ENCODE measurements around the gene SLC27A1. TPM values are rescaled to one million over a fixed set of nuclear protein-coding genes. Genes with fewer than 3 reads are reported as not detected.
A peak's percentile ranks its signal among the peaks of the same experiment; 100 is the strongest.
"Not testable (repeated sequence)": the region's sequence is repeated elsewhere in the genome, so short reads cannot be mapped to it uniquely, and the experiment has no call there.

The SLC27A1 gene
- total and polyA plus RNA-seq, 7 experiments from 2014 or later = 3.1 to 15.1 (median 10.5) TPM

GRCh38 chr19:17490411-17490810, 20.1 kb downstream of the SLC27A1 start:
- Histone ChIP-seq H3K27me3 (ENCODE audit: control insufficient read depth in 2 of 2, insufficient read depth in 2 of 2, low read length in 2 of 2) (no peaks in the 10 kb centered on the region), H3K27ac (ENCODE audit: low read depth, low read length) (peak overlapping the region; percentile 6), H3K36me3 (ENCODE audit: control insufficient read depth in 2 of 3, insufficient read depth in 3 of 3, low read length in 3 of 3) (no peaks in the 10 kb centered on the region), H3K4me3 (ENCODE audit: low read length) (no peak overlapping the region), H3K9me3 (ENCODE audit: control insufficient read depth in 2 of 3, low read length in 3 of 3) (no peaks in the 10 kb centered on the region), H3K4me1 (ENCODE audit: control insufficient read depth in 2 of 2, insufficient read depth in 2 of 2, low read length in 2 of 2) (peaks cover 26 to 39% of the 10 kb centered on the region in 2 donors)
- ChIA-PET CTCF (interaction anchor here (1.0 kb wide), 1 partner anchor 59 kb away, joined by 6 read pairs; no protein-coding TSS in a partner anchor), POLR2A (no interaction called here)
- peak in 7 of 9 donors; percentile 50 to 71 (median 60) for DNase-seq
- intact Hi-C loops (cut with micrococcal nuclease) = no loop called here
- Mint-ChIP-seq H3K4me3 (peak overlapping the region in 7 of 10 donors; percentile 6 to 48 (median 25)), H3K27ac (peak overlapping the region; percentile 58 to 90 (median 85)), H3K4me1 (peaks cover 15 to 42% (median 38%) of the 10 kb centered on the region in 7 donors), H3K27me3 (no peaks in the 10 kb centered on the region), H3K36me3 (peaks cover 0 to 3% (median 0%) of the 10 kb centered on the region in 5 donors), H3K9me3 (no peaks in the 10 kb centered on the region)
- ATAC-seq = peak; percentile 65

GRCh38 chr19:17491287-17491686, 21.0 kb downstream of the SLC27A1 start:
- no peak for DNase-seq
- POLR2A ChIA-PET = no interaction called here
- Mint-ChIP-seq H3K27me3 (no peaks in the 10 kb centered on the region), H3K4me1 (peaks cover 20 to 50% (median 46%) of the 10 kb centered on the region in 7 donors), H3K27ac (peak overlapping the region in 7 of 9 donors; percentile 81 to 90 (median 85)), H3K4me3 (peak overlapping the region in 3 of 10 donors; percentile 18 to 48 (median 40)), H3K36me3 (peaks cover 0 to 3% (median 0%) of the 10 kb centered on the region in 5 donors), H3K9me3 (no peaks in the 10 kb centered on the region)
- CTCF ChIA-PET = no interaction called here
- intact Hi-C loops (cut with micrococcal nuclease) = no loop called here
- Histone ChIP-seq H3K27me3 (ENCODE audit: control insufficient read depth in 2 of 2, insufficient read depth in 2 of 2, low read length in 2 of 2) (no peaks in the 10 kb centered on the region), H3K4me3 (ENCODE audit: low read length) (no peak overlapping the region), H3K36me3 (ENCODE audit: control insufficient read depth in 2 of 3, insufficient read depth in 3 of 3, low read length in 3 of 3) (no peaks in the 10 kb centered on the region), H3K4me1 (ENCODE audit: control insufficient read depth in 2 of 2, insufficient read depth in 2 of 2, low read length in 2 of 2) (peaks cover 29 to 43% of the 10 kb centered on the region in 2 donors), H3K27ac (ENCODE audit: low read depth, low read length) (peak overlapping the region; percentile 49), H3K9me3 (ENCODE audit: control insufficient read depth in 2 of 3, low read length in 3 of 3) (no peaks in the 10 kb centered on the region)
- ATAC-seq = no peak

- H3K27ac ChIP-seq (ENCODE audit: low read depth, low read length) = no peak overlapping the region
- H3K4me1 ChIP-seq (ENCODE audit: control insufficient read depth in 2 of 2, insufficient read depth in 2 of 2, low read length in 2 of 2) = peaks cover 8 to 20% of the 10 kb centered on the region in 2 donors
- H3K4me3 Mint-ChIP-seq = peak overlapping the region in 3 of 10 donors; percentile 11 to 46 (median 26)
- peak overlapping the region in 3 of 9 donors; percentile 51 to 72 (median 53) for H3K27ac Mint-ChIP-seq
- no peaks in the 10 kb centered on the region for H3K9me3 ChIP-seq (ENCODE audit: control insufficient read depth in 2 of 3, low read length in 3 of 3)
- ChIA-PET POLR2A (interaction anchor here (0.6 to 1.4 kb wide), 9 partner anchors 9 to 190 kb away, joined by 3 to 5 read pairs (median 3); partner anchors contain the start of gene PGLS), CTCF (interaction anchor here (0.6 to 2.2 kb wide), 16 partner anchors 13 to 364 kb away, joined by 3 to 13 read pairs (median 4); partner anchors contain the start of genes PGLS and RPL18A)
- peaks cover 16 to 37% (median 34%) of the 10 kb centered on the region in 7 donors for H3K4me1 Mint-ChIP-seq
- no peak for ATAC-seq
- no peaks in the 10 kb centered on the region for H3K27me3 Mint-ChIP-seq
- H3K27me3 ChIP-seq (ENCODE audit: control insufficient read depth in 2 of 2, insufficient read depth in 2 of 2, low read length in 2 of 2) = no peaks in the 10 kb centered on the region
- H3K9me3 Mint-ChIP-seq = no peaks in the 10 kb centered on the region
- H3K36me3 Mint-ChIP-seq = no peaks in the 10 kb centered on the region
- peaks cover 0 to 7% (median 0%) of the 10 kb centered on the region in 3 experiments for H3K36me3 ChIP-seq (ENCODE audit: control insufficient read depth in 2 of 3, insufficient read depth in 3 of 3, low read length in 3 of 3)
- intact Hi-C loops (cut with micrococcal nuclease) = loop anchor here (1.0 to 5.0 kb wide), 3 partner anchors 62 to 360 kb away; partner anchors contain the start of gene COLGALT1 (in 1 of the 2)
- no peak overlapping the region for H3K4me3 ChIP-seq (ENCODE audit: low read length)
- DNase-seq = no peak
Measured at GRCh38 chr19:17495639-17496296, 25.4 kb downstream of the SLC27A1 start.

- ATAC-seq = peak; percentile 100
- POLR2A ChIA-PET = interaction anchor here (0.6 to 1.4 kb wide), 10 partner anchors 12 to 190 kb away, joined by 3 to 5 read pairs (median 3); partner anchors contain the start of gene PGLS
- intact Hi-C loops (cut with micrococcal nuclease) = loop anchor here (1.0 to 5.0 kb wide), 3 partner anchors 61 to 359 kb away; partner anchors contain the start of gene COLGALT1 (in 1 of the 2)
- DNase-seq = peak; percentile 61 to 82 (median 71)
- no peaks in the 10 kb centered on the region for H3K27me3 ChIP-seq (ENCODE audit: control insufficient read depth in 2 of 2, insufficient read depth in 2 of 2, low read length in 2 of 2)
- no peaks in the 10 kb centered on the region for H3K9me3 Mint-ChIP-seq
- no peak overlapping the region for H3K27ac ChIP-seq (ENCODE audit: low read depth, low read length)
- peak overlapping the region; percentile 16 for H3K4me3 ChIP-seq (ENCODE audit: low read length)
- peak overlapping the region in 4 of 10 donors; percentile 11 to 46 (median 23) for H3K4me3 Mint-ChIP-seq
- peaks cover 13 to 30% (median 27%) of the 10 kb centered on the region in 7 donors for H3K4me1 Mint-ChIP-seq
- CTCF ChIA-PET = interaction anchor here (0.6 to 2.2 kb wide), 17 partner anchors 13 to 363 kb away, joined by 3 to 13 read pairs (median 4); partner anchors contain the start of genes PGLS and RPL18A
- peak overlapping the region in 4 of 9 donors; percentile 26 to 72 (median 50) for H3K27ac Mint-ChIP-seq
- no peaks in the 10 kb centered on the region for H3K36me3 Mint-ChIP-seq
- H3K4me1 ChIP-seq (ENCODE audit: control insufficient read depth in 2 of 2, insufficient read depth in 2 of 2, low read length in 2 of 2) = peaks cover 8 to 15% of the 10 kb centered on the region in 2 donors
- no peaks in the 10 kb centered on the region for H3K9me3 ChIP-seq (ENCODE audit: control insufficient read depth in 2 of 3, low read length in 3 of 3)
- H3K27me3 Mint-ChIP-seq = no peaks in the 10 kb centered on the region
- peaks cover 0 to 8% (median 0%) of the 10 kb centered on the region in 3 experiments for H3K36me3 ChIP-seq (ENCODE audit: control insufficient read depth in 2 of 3, insufficient read depth in 3 of 3, low read length in 3 of 3)
Measured at GRCh38 chr19:17496337-17496997, 26.1 kb downstream of the SLC27A1 start.

- intact Hi-C loops (cut with micrococcal nuclease) = loop anchor here in 1 of 2 donors (5.0 kb wide), 1 partner anchor 60 kb away; the partner anchor contains the start of gene COLGALT1
- Histone ChIP-seq H3K27me3 (ENCODE audit: control insufficient read depth in 2 of 2, insufficient read depth in 2 of 2, low read length in 2 of 2) (no peaks in the 10 kb centered on the region), H3K4me3 (ENCODE audit: low read length) (no peak overlapping the region), H3K36me3 (ENCODE audit: control insufficient read depth in 2 of 3, insufficient read depth in 3 of 3, low read length in 3 of 3) (peaks cover 0 to 8% (median 0%) of the 10 kb centered on the region in 3 experiments), H3K4me1 (ENCODE audit: control insufficient read depth in 2 of 2, insufficient read depth in 2 of 2, low read length in 2 of 2) (peaks cover 8 to 15% of the 10 kb centered on the region in 2 donors), H3K9me3 (ENCODE audit: control insufficient read depth in 2 of 3, low read length in 3 of 3) (no peaks in the 10 kb centered on the region), H3K27ac (ENCODE audit: low read depth, low read length) (no peak overlapping the region)
- Mint-ChIP-seq H3K4me1 (peaks cover 13 to 30% (median 25%) of the 10 kb centered on the region in 7 donors), H3K4me3 (no peak overlapping the region), H3K27me3 (no peaks in the 10 kb centered on the region), H3K9me3 (no peaks in the 10 kb centered on the region), H3K36me3 (no peaks in the 10 kb centered on the region), H3K27ac (peak overlapping the region in 1 of 9 donors; percentile 51)
- POLR2A ChIA-PET = interaction anchor here (1.2 to 1.3 kb wide), 3 partner anchors 11 to 14 kb away, joined by 3 read pairs; partner anchors contain the start of gene PGLS
- DNase-seq (no peak), ATAC-seq (no peak)
- CTCF ChIA-PET = interaction anchor here (0.6 to 2.2 kb wide), 8 partner anchors 14 to 357 kb away, joined by 3 to 13 read pairs (median 4); partner anchors contain the start of gene PGLS
Measured at GRCh38 chr19:17497149-17497798, 26.9 kb downstream of the SLC27A1 start.

- Mint-ChIP-seq H3K27ac (peak overlapping the region in 1 of 9 donors; percentile 57), H3K4me1 (peaks cover 13 to 31% (median 25%) of the 10 kb centered on the region in 7 donors)
- ATAC-seq; H3K27ac ChIP-seq (ENCODE audit: low read depth, low read length); H3K4me3 Mint-ChIP-seq; H3K4me3 ChIP-seq (ENCODE audit: low read length); H3K9me3 ChIP-seq (ENCODE audit: control insufficient read depth in 2 of 3, low read length in 3 of 3); POLR2A ChIA-PET; H3K36me3 Mint-ChIP-seq; DNase-seq; H3K36me3 ChIP-seq (ENCODE audit: control insufficient read depth in 2 of 3, insufficient read depth in 3 of 3, low read length in 3 of 3); H3K27me3 Mint-ChIP-seq; H3K9me3 Mint-ChIP-seq; H3K27me3 ChIP-seq (ENCODE audit: control insufficient read depth in 2 of 2, insufficient read depth in 2 of 2, low read length in 2 of 2): not testable (repeated sequence)
- intact Hi-C loops (cut with micrococcal nuclease) = loop anchor here in 1 of 2 donors (5.0 kb wide), 1 partner anchor 58 kb away; the partner anchor contains the start of gene COLGALT1
- CTCF ChIA-PET = interaction anchor here (1.2 kb wide), 1 partner anchor 31 kb away, joined by 3 read pairs; no protein-coding TSS in a partner anchor
- H3K4me1 ChIP-seq (ENCODE audit: control insufficient read depth in 2 of 2, insufficient read depth in 2 of 2, low read length in 2 of 2) = peaks cover 8 to 15% of the 10 kb centered on the region in 2 donors
Measured at GRCh38 chr19:17499025-17499424, 28.7 kb downstream of the SLC27A1 start.

All from naive thymus-derived CD4-positive, alpha-beta T cell (primary cell).